Measurements from ENCODE around the gene NT5DC1. TPM values are rescaled to one million over a fixed set of nuclear protein-coding genes. Genes with fewer than 3 reads are reported as not detected.

The NT5DC1 gene
- total RNA-seq, 1 donor = 6.5 TPM

DNA sequence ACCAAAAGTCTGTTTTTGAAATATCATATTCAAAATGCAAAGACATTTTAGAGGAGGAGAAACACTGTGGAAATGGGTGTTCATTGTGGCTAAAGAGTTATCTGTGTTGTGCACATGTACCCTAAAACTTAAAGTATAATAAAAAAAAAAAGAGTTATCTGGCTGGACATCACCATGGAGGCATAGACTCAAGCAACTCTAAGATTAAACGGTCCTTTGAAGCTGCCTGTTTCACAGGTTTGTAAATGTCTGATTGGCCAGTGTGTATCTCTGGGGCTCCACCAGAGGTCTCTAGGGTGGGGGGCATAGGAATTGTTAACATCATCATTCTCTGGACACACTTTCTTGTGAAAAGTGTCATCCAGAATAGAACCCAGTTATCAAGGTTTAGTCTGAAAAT lies 114.0 kb downstream of the NT5DC1 start:
- no peaks in the 10 kb centered on the region for H3K4me1 ChIP-seq (ENCODE audit: insufficient read depth, low read length)
- no peaks in the 10 kb centered on the region for H3K27me3 ChIP-seq (ENCODE audit: insufficient read depth, low read length)
- no peaks in the 10 kb centered on the region for H3K9me3 ChIP-seq (ENCODE audit: low read depth, low read length)
- no peak overlapping the region for H3K4me3 ChIP-seq (ENCODE audit: low read length)

DNA sequence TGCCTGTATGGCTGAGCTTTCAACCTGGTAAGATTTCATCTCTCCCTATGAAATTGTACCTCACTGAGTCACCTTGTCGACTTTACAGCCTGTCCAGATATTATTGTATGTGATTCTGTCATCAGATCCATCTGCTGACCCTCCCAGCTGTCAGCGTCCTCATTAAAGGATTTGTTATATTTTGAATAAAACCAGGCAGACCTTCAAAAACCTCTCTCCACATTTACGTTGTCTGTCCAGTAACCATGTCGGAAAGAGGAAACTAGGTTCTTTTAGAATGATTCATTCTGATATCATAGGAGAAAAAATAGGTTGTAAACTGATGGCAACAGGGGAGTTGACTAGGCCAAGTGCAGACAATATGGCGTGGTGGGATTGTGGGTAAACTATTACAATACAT lies 114.8 kb downstream of the NT5DC1 start:
- no peaks in the 10 kb centered on the region for H3K27me3 ChIP-seq (ENCODE audit: insufficient read depth, low read length)
- no peaks in the 10 kb centered on the region for H3K9me3 ChIP-seq (ENCODE audit: low read depth, low read length)
- H3K4me3 ChIP-seq (ENCODE audit: low read length) = no peak overlapping the region
- H3K4me1 ChIP-seq (ENCODE audit: insufficient read depth, low read length) = no peaks in the 10 kb centered on the region

DNA sequence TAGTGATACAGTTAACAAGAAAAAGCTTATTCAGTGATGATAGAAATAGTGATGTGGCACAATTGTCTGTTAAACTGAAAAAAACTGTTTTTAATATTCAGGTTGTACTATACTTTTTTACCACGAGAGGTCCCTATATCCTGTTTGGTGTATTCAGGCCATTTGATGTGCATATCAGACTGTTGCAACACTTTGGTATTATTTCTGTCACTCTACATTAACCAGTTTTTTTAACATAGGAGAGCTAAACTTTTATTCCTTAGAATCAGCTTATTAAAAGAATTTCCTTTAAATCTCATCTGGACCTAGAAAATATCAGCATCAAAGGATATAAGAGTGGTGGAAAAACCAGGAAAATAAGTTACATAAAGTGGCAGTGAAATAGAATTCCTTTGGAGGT lies 116.4 kb downstream of the NT5DC1 start:
- H3K9me3 ChIP-seq (ENCODE audit: low read depth, low read length) = no peaks in the 10 kb centered on the region
- H3K27me3 ChIP-seq (ENCODE audit: insufficient read depth, low read length) = no peaks in the 10 kb centered on the region
- no peaks in the 10 kb centered on the region for H3K4me1 ChIP-seq (ENCODE audit: insufficient read depth, low read length)

DNA sequence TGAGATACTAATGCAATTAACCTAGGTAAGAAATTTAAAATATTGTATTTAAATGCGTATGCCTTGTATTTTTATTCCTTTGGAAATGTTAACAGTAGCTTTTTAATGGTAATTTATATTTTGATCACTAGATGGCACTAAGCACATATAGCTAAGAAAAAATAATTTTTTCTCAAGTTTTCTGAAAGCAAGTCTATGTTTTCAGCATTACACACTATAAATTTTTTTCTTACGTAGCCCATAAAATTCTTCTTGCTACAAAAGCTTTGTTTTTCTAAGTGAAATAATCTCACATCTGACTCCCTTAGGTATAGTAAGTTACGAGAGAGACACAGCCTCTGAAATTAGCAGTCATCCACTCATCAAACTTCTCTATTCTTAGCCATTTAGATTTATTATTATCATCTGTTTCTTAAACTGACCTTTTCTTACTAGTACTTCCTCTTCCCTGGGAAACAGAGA lies 117.5 kb downstream of the NT5DC1 start:
- Histone ChIP-seq H3K9me3 (ENCODE audit: low read depth, low read length) (no peaks in the 10 kb centered on the region), H3K27me3 (ENCODE audit: insufficient read depth, low read length) (no peaks in the 10 kb centered on the region), H3K4me1 (ENCODE audit: insufficient read depth, low read length) (no peaks in the 10 kb centered on the region), H3K4me3 (ENCODE audit: low read length) (no peak overlapping the region)

More for the DNA sequence above, 116.4 kb downstream of the NT5DC1 start:
- H3K4me3 ChIP-seq (ENCODE audit: low read length) = no peak overlapping the region

DNA sequence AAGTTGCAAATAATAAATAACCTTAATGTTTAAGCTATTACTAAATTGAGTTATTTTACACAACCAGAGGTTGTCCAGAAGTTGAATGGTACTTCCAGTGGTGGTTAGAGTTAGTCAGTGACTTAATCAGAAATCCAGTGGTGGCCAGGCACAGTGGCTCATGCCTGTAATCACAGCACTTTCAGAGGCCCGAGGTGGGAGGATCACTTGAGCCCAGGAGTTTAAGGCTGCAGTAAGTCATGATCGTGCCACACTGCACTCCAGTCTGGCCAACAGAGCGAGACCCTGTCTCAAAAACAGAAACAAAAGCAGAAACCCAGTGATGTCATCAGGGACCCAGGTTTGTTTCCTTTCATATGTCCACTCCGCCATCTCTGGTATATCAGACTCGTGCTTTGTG lies 118.2 kb downstream of the NT5DC1 start:
- H3K4me1 ChIP-seq (ENCODE audit: insufficient read depth, low read length) = no peaks in the 10 kb centered on the region
- no peaks in the 10 kb centered on the region for H3K27me3 ChIP-seq (ENCODE audit: insufficient read depth, low read length)
- H3K9me3 ChIP-seq (ENCODE audit: low read depth, low read length) = no peaks in the 10 kb centered on the region
- no peak overlapping the region for H3K4me3 ChIP-seq (ENCODE audit: low read length)

DNA sequence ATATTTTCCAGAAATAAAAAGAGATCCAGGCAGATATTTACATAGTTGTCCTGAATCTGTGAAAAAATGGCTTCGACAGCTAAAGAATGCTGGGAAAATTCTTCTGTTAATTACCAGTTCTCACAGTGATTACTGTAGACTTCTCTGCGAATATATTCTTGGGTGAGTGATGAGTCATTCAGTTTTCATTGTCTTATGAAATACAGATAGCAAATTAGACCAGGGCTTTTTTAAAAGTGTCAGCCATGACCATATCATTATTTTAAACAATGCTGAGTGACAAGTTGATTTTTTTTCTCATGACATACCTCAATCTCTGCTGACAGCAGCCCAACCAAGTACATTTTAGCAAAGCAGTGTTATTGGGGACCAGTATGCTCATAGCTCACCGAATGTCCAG lies 120.4 kb downstream of the NT5DC1 start:
- no peak overlapping the region for H3K4me3 ChIP-seq (ENCODE audit: low read length)
- H3K27me3 ChIP-seq (ENCODE audit: insufficient read depth, low read length) = no peaks in the 10 kb centered on the region
- H3K4me1 ChIP-seq (ENCODE audit: insufficient read depth, low read length) = no peaks in the 10 kb centered on the region
- H3K9me3 ChIP-seq (ENCODE audit: low read depth, low read length) = no peaks in the 10 kb centered on the region

DNA sequence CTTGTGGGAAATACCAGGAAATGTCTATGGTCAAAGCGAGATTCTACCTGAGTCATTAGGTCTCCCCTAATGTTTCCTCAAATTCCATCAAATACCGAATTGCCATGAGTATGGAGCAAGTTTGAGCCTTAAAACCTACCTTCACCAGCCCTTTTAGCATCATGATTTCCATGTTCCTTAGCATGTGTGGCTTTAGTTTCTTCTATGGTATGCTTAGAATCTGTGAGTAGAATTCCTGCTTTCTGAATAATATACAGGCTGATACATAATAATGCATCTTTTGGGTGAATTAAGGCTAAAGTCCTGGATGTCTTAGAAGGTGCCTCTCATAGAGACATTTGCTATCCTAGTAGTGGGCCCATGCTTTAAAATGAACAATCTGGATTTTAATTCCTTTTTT lies 121.3 kb downstream of the NT5DC1 start:
- H3K9me3 ChIP-seq (ENCODE audit: low read depth, low read length) = no peaks in the 10 kb centered on the region
- no peaks in the 10 kb centered on the region for H3K4me1 ChIP-seq (ENCODE audit: insufficient read depth, low read length)
- H3K27me3 ChIP-seq (ENCODE audit: insufficient read depth, low read length) = no peaks in the 10 kb centered on the region
- H3K4me3 ChIP-seq (ENCODE audit: low read length) = no peak overlapping the region

DNA sequence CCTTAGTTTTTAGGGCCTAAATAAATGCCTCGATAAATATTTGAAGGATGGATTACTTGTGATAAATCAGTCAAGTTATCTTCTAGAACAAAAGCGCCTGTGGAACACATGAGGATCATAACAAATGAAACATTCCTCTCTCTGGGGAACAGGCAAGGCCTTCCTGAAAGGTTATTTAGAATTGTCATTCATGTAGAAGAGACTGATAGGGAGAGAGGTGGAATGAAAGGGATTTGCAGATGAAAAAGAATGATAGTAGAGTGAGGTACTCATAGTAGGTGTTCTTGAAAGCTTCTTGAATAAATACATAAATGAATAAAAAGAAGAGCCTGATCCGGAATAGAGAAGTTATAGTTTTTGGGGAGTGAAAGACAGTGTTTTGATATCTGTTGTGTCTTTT lies 122.7 kb downstream of the NT5DC1 start:
- H3K9me3 ChIP-seq (ENCODE audit: low read depth, low read length) = no peaks in the 10 kb centered on the region
- H3K4me1 ChIP-seq (ENCODE audit: insufficient read depth, low read length) = no peaks in the 10 kb centered on the region
- H3K27me3 ChIP-seq (ENCODE audit: insufficient read depth, low read length) = no peaks in the 10 kb centered on the region
- no peak overlapping the region for H3K4me3 ChIP-seq (ENCODE audit: low read length)

DNA sequence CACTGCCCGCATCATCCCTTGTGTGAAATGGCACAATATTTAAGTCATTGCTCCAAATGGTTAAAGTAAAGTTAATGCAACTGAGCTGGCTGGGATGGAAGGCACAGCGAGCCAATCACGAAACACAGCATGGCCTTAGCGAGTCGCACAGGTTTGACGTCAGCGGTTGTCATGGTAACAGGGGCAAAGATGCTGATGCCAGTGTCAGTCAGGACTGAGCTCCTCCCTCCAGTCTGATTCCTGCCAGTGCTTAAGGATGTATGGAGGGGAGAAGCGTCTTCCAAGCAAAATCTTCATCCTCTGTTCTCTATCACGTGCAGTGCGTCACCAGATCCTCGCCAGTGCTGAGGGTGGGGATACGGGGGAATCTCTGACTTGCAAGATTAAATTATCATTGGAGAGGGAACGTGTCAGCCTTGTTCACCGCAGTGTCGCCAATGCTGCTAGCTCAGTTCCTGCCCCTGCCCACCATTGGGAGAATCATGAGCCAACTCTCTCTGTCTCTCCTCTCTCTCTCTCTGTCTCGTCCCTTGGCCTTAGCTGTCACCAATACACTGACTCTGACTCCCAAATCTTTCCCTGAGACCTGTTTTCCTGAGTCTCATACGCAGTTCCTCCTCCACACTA lies 128.7 kb downstream of the NT5DC1 start:
- no peaks in the 10 kb centered on the region for H3K27me3 ChIP-seq (ENCODE audit: insufficient read depth, low read length)
- no peaks in the 10 kb centered on the region for H3K4me1 ChIP-seq (ENCODE audit: insufficient read depth, low read length)
- no peaks in the 10 kb centered on the region for H3K9me3 ChIP-seq (ENCODE audit: low read depth, low read length)
- no peak overlapping the region for H3K4me3 ChIP-seq (ENCODE audit: low read length)

DNA sequence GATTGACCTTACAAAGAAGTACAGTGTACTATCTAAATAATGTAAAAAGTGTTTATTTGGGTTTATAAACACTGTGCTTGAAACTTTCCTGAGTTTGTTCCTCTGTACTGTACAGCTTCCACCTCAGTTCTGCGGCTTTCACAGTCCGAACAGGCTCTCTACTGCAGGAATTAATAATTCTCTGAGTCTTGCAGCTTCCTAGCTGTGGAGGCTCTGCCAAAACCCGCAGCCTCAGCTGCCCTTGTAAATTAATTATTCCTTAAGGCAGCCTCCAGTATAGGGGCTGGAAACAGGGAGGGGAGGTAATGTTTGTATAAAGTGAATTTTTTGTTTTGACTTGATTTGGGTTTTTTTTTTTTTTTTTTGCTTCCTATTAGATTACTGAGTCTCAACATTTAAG lies 134.0 kb downstream of the NT5DC1 start:
- no peak overlapping the region for H3K4me3 ChIP-seq (ENCODE audit: low read length)
- no peaks in the 10 kb centered on the region for H3K27me3 ChIP-seq (ENCODE audit: insufficient read depth, low read length)
- no peaks in the 10 kb centered on the region for H3K4me1 ChIP-seq (ENCODE audit: insufficient read depth, low read length)
- H3K9me3 ChIP-seq (ENCODE audit: low read depth, low read length) = no peaks in the 10 kb centered on the region

DNA sequence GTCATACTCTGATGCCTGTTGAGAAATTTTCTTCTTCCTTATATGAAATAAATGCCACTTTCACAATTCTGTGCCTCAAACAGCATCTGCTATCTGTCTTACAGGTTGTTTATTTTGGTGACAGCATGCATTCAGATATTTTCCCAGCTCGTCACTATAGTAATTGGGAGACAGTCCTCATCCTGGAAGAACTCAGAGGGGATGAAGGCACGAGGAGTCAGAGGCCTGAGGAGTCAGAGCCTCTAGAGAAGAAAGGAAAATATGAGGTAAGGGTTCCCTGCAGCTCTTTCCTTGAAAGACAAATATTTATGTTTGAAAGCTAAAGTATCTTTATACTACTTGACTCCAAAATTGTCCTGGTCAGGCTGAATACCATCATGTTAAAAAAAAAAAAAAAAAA lies 137.4 kb downstream of the NT5DC1 start:
- no peak overlapping the region for H3K4me3 ChIP-seq (ENCODE audit: low read length)
- H3K27me3 ChIP-seq (ENCODE audit: insufficient read depth, low read length) = no peaks in the 10 kb centered on the region
- no peaks in the 10 kb centered on the region for H3K4me1 ChIP-seq (ENCODE audit: insufficient read depth, low read length)
- no peaks in the 10 kb centered on the region for H3K9me3 ChIP-seq (ENCODE audit: low read depth, low read length)

DNA sequence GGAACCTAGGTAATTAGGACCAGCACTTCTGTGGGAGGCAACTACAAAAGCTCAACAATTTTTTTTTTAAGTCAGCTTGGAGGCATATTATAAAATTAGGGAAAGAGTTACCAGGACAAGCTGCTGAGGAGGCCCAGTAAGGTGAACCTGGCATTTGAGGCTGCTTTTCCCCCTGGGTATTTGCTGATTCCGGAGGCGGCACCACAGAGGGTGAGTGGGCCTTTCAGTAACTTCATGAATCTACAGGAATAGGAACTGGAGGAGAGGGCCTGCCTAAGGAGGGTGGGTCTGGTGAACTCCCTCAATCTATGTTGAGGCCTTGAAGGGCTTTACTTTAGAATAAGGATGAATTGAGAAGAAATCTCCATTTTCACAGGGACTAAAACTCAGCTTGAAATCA lies 138.6 kb downstream of the NT5DC1 start:
- H3K4me1 ChIP-seq (ENCODE audit: insufficient read depth, low read length) = no peaks in the 10 kb centered on the region
- no peak overlapping the region for H3K4me3 ChIP-seq (ENCODE audit: low read length)

DNA sequence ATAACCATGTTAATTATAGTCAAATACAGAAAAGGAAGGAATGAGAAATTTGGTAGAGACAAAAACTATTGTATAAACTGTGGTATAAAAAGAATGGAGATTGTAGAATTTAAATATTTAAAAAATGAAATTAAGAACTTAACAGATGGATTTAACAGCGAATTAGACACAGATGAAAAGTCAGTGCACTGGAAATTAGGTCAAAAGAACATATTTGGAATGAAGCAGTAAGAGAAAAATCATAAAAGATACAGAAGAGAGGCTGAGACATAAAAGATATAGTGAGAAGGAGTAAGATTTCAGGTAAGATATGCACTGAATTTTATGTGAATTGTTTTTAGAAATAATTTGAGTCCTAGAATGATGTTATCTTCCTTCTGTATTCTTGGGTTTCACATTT lies 139.2 kb downstream of the NT5DC1 start:
- no peaks in the 10 kb centered on the region for H3K4me1 ChIP-seq (ENCODE audit: insufficient read depth, low read length)
- H3K9me3 ChIP-seq (ENCODE audit: low read depth, low read length) = no peaks in the 10 kb centered on the region
- no peak overlapping the region for H3K4me3 ChIP-seq (ENCODE audit: low read length)
- H3K27me3 ChIP-seq (ENCODE audit: insufficient read depth, low read length) = no peaks in the 10 kb centered on the region

More for the DNA sequence above, 138.6 kb downstream of the NT5DC1 start:
- no peaks in the 10 kb centered on the region for H3K27me3 ChIP-seq (ENCODE audit: insufficient read depth, low read length)
- no peaks in the 10 kb centered on the region for H3K9me3 ChIP-seq (ENCODE audit: low read depth, low read length)

DNA sequence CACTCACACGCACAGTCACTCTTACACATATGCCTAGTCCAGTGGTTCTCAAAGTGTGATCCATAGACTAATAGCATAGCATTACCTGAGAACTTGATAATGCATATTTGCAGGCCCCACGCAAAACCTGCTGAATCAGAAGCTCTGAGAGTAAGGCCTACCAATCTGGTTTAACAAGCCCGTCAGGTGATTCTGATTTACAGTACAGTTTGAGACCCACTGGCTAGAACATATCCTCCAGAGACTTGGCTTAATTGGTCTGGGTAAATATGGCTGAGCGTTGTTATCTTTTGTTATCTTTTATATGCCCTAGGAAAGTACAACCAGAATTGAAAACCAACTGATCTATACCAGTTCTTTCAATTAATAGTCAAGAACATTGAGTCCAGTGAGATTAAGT lies 143.6 kb downstream of the NT5DC1 start:
- H3K4me1 ChIP-seq (ENCODE audit: insufficient read depth, low read length) = no peaks in the 10 kb centered on the region
- H3K27me3 ChIP-seq (ENCODE audit: insufficient read depth, low read length) = no peaks in the 10 kb centered on the region
- no peak overlapping the region for H3K4me3 ChIP-seq (ENCODE audit: low read length)
- H3K9me3 ChIP-seq (ENCODE audit: low read depth, low read length) = no peaks in the 10 kb centered on the region

DNA sequence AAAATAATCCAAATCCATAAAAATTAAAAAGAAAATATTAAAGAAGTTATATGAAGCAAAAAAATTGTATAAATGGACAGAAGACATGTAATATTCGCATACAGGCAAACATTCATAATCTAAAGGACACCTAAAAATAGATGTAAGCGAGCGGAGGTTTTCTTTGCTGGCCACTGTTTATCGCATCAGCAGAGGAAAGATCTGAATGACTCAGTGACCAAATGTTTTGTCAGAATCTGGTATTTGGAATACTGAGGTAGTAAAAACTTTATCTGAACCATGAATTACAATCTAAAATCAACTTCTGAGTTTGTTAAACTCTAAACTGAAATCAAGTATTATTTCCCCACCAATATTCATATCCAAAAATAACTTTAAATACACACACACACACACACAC lies 145.4 kb downstream of the NT5DC1 start:
- no peaks in the 10 kb centered on the region for H3K9me3 ChIP-seq (ENCODE audit: low read depth, low read length)

DNA sequence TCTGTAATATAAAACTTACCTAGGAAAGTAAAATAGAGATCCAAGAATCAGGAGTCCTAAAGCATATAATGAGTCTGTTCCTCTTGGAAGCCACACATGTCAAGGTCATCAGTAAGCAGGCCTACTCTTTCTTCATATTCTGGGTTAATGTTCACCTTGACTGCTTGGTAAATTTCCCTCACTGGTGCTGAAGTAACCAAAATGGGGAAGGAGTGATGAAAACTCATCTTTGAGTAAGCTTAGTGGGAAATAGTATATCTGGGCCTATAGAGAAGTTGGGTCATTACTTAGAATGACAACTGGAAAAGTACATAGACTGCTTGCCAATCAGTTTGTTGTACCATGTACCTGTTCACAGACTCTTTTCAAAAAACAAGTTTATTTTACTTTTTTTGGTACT lies 146.6 kb downstream of the NT5DC1 start:
- Histone ChIP-seq H3K27me3 (ENCODE audit: insufficient read depth, low read length) (no peaks in the 10 kb centered on the region), H3K4me1 (ENCODE audit: insufficient read depth, low read length) (peaks cover 15% of the 10 kb centered on the region), H3K9me3 (ENCODE audit: low read depth, low read length) (no peaks in the 10 kb centered on the region), H3K4me3 (ENCODE audit: low read length) (no peak overlapping the region)

More for the DNA sequence above, 145.4 kb downstream of the NT5DC1 start:
- no peak overlapping the region for H3K4me3 ChIP-seq (ENCODE audit: low read length)
- H3K27me3 ChIP-seq (ENCODE audit: insufficient read depth, low read length) = no peaks in the 10 kb centered on the region
- H3K4me1 ChIP-seq (ENCODE audit: insufficient read depth, low read length) = peaks cover 8% of the 10 kb centered on the region
